K562 (cell line): ENCODE measurements around the gene RAB6C. TPM values are rescaled to one million over a fixed set of nuclear protein-coding genes. Genes with fewer than 3 reads are reported as not detected.
"Not testable (repeated sequence)": the region's sequence is repeated elsewhere in the genome, so short reads cannot be mapped to it uniquely, and the experiment has no call there.

Source experiments
- ATAC-seq: fragments of 200-7000 bp; cut with Tn5 transposase; 3 replicates; pipeline ENCODE4 v1.9.1; 2020; ENCODE audit warnings: moderate library complexity
- BruUV-seq: library from RNA; stranded (reverse); fragments of 400-500 nt; replicated peaks from 2 replicates; lab custom pipeline; 2021; lab: Mats Ljungman, UMichigan
- CTCF ChIA-PET: fragments of 300-600 bp; formaldehyde crosslinking; extraction: SDS; loops from one replicate; lab custom pipeline; 2021; ENCODE audit warnings: low intra/inter-chr PET ratio; lab: Yijun Ruan, JAX
- POLR2A ChIA-PET: fragments of 300-600, 350-650 bp; sonication (Branson Sonifier 250); formaldehyde crosslinking; extraction: SDS; loops from one replicate; lab custom pipeline; 2021; ENCODE audit warnings: antibody characterized with exemption, inconsistent platforms; lab: Yijun Ruan, JAX
- DNase-seq, 4 experiments: peaks; one replicate each; pipeline versions ENCODE4 v3.0.0 to v3.0.0-alpha.2; 2011 to 2018; ENCODE audit warnings: low spot score in 3 of 4, mixed read lengths in 3 of 4; ENCODE audit errors: extremely low read depth in 1 of 4
- FAIRE-seq: peaks from 2 replicates; lab custom pipeline; 2011; peaks lifted over from hg19 to GRCh38; lab: Jason Lieb, UNC
- H2AFZ ChIP-seq: 2 replicates; pipeline ENCODE4 v1.6.0; 2011; ENCODE audit warnings: low read depth, low read length, control low read depth, inconsistent platforms
- H3K27ac ChIP-seq: fragments of 200-600 bp; 3 replicates; pipeline ENCODE4 v1.8.0; 2011; ENCODE audit warnings: low read depth, mild to moderate bottlenecking, control low read depth, inconsistent platforms, low read length, moderate library complexity, mixed read lengths; ENCODE audit errors: extremely low read depth
- H3K27me3 ChIP-seq, 2 experiments: fragments of 300-600 bp in 1 of 2; 2 replicates in 1 of 2; 3 replicates in 1 of 2; pipeline versions ENCODE4 v1.6.0 to v1.8.0; 2011; ENCODE audit warnings: inconsistent platforms in 2 of 2, low read length in 2 of 2, mild to moderate bottlenecking in 1 of 2, mixed read lengths in 1 of 2, moderate library complexity in 1 of 2; ENCODE audit not compliant: control insufficient read depth in 2 of 2, insufficient read depth in 2 of 2
- H3K36me3 ChIP-seq: fragments of 300-600 bp; 3 replicates; pipeline ENCODE4 v1.8.0; 2011; ENCODE audit warnings: mild to moderate bottlenecking, low read length, inconsistent platforms; ENCODE audit not compliant: control insufficient read depth, insufficient read depth
- H3K4me1 ChIP-seq, 2 experiments: fragments of 200-600 bp in 1 of 2; replicated peaks in 1 of 2; 2 replicates in 1 of 2; 3 replicates in 1 of 2; pipeline versions ENCODE4 v1.5.1 to v1.8.0; 2011; ENCODE audit warnings: inconsistent platforms in 2 of 2, low read length in 2 of 2, mild to moderate bottlenecking in 1 of 2, mixed read lengths in 1 of 2, moderate library complexity in 1 of 2; ENCODE audit not compliant: control insufficient read depth in 2 of 2, insufficient read depth in 2 of 2
- H3K4me2 ChIP-seq: 2 replicates; pipeline ENCODE4 v1.6.1; 2011; ENCODE audit warnings: low read length, control low read depth, inconsistent platforms, mixed read lengths; ENCODE audit not compliant: insufficient read depth
- H3K4me3 ChIP-seq: fragments of 200-600 bp; sonication (generic), shearing (Covaris generic); 2 replicates; pipeline ENCODE4 v1.5.1; 2016; ENCODE audit warnings: control low read depth, inconsistent platforms
- H3K79me2 ChIP-seq: fragments of 200-600 bp; 3 replicates; pipeline ENCODE4 v1.8.0; 2011; ENCODE audit warnings: low read length, inconsistent platforms; ENCODE audit not compliant: control insufficient read depth, insufficient read depth
- H3K9ac ChIP-seq, 2 experiments: 2 replicates each; pipeline versions ENCODE4 v1.6.0 to v1.6.1; 2011; ENCODE audit warnings: low read depth in 2 of 2, low read length in 2 of 2, control low read depth in 1 of 2, inconsistent platforms in 1 of 2, mild to moderate bottlenecking in 1 of 2, mixed read lengths in 1 of 2; ENCODE audit not compliant: insufficient read depth in 1 of 2
- H3K9me1 ChIP-seq: one replicate; pipeline ENCODE4 v1.6.0; 2011; ENCODE audit warnings: inconsistent platforms, mild to moderate bottlenecking, low read length, moderate library complexity; ENCODE audit not compliant: control insufficient read depth, insufficient read depth
- H3K9me3 ChIP-seq: replicated peaks from 2 replicates; pipeline ENCODE4 v1.5.1; 2011; ENCODE audit warnings: low read depth, low read length, inconsistent platforms; ENCODE audit not compliant: control insufficient read depth, insufficient read depth
- H4K20me1 ChIP-seq: replicated peaks from 2 replicates; pipeline ENCODE4 v1.6.1; 2011; ENCODE audit warnings: low read length, inconsistent platforms, mixed read lengths; ENCODE audit not compliant: control insufficient read depth, insufficient read depth
- RBFOX2 ChIP-seq: fragments of 200-400 bp; formaldehyde crosslinking; IDR thresholded peaks from 2 replicates; pipeline ENCODE4 v1.6.1; 2017; ENCODE audit warnings: low read depth, mild to moderate bottlenecking, low read length, moderate library complexity
- WGBS: fragments of 100-300 bp; shearing (Covaris generic); methylation state at CpG from one replicate; pipeline ENCODE4 v1.1.6; 2016; ENCODE audit warnings: low coverage, mixed read lengths; ENCODE audit not compliant: insufficient coverage; ENCODE audit errors: missing lambda C conversion rate; 5-methylcytosine and 5-hydroxymethylcytosine counted together
- in situ Hi-C: fragments of 300-500 bp; cut with MboI; formaldehyde crosslinking; loops from 4 replicates; pipeline ENCODE4 v1.15.0; 2018; ENCODE audit warnings: inconsistent platforms, mixed read lengths
- intact Hi-C: fragments of 100-400 bp; cut with micrococcal nuclease; formaldehyde crosslinking; loops from 2 replicates; pipeline ENCODE4 v1.14.2; 2022
- polyA plus RNA-seq, 8 experiments: library from polyadenylated mRNA; depleted of rRNA in 4 of 8; stranded (reverse) in 5 of 8; unstranded in 3 of 8; fragments of >200 nt; fragmentation: Nextera tagmentation in 2 of 8; fragmentation: Illumina TruSeq in 1 of 8; extraction: Ambion mirVana in 2 of 8; extraction: Trizol in 1 of 8; gene quantifications; 2 replicates each; pipeline versions ENCODE4 v1.2.1 to v1.2.3, GENCODE V29; 2011 to 2014; ENCODE audit warnings: inconsistent platforms in 1 of 8, missing spikeins in 1 of 8
- total RNA-seq, 7 experiments: library from RNA; depleted of rRNA in 6 of 7; stranded (reverse); fragments of >200 nt in 6 of 7; fragmentation: Illumina TruSeq in 2 of 7; extraction: Trizol in 2 of 7; gene quantifications; 2 replicates each; pipeline versions ENCODE4 v1.2.1 to v1.2.3, GENCODE V29; 2011 to 2021; ENCODE audit warnings: low replicate concordance in 1 of 7

The RAB6C gene
- total and polyA plus RNA-seq, 9 of the 15 experiments (the other 6 are each of a cell fraction or from before 2014, with no cell fraction given): not detected

DNA sequence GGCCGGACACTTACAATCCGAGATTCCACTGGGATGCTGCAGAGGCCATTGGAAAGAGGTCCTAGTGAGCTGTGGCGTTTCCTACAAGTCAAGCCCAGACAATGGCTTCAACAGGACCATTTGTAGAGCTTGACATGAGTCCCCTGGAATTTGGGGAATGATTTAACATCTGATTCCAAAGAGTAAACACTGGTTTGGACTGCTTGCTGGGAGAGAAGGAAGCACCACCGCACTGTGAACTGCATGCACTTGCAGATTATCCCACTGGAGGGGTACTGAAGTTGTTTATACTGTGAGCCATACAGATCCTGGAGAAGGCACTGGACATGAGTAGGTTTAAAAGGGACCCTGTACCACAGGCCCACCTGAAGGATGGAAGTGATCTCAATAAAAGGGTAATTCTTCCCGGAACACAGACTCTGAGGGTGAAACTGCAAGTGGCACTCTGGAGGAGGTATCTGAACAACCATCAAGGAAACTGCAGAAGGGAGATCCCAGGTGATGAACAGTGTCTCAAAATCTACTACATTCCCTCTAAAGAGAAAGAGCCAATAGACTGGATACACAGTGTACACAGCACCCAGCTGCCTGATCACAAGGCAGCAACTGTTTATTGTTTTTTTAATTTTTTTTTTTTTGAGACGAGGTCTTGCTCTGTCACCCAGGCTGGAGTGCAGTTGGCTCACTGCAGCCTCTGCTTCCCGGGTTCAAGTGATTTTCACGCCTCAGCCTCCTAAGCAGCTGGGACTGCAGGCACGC, 4.3 kb upstream of the RAB6C start:
- Histone ChIP-seq H3K9me3 (no peaks in the 10 kb centered on the region), H3K4me3 (no peak overlapping the region), H3K9ac (no peak overlapping the region), H3K27ac (no peak overlapping the region), H3K4me2 (no peak overlapping the region), H3K36me3 (no peaks in the 10 kb centered on the region), H3K9me1 (no peaks in the 10 kb centered on the region), H3K27me3 (peaks cover 0 to 6% of the 10 kb centered on the region in 2 experiments; a peak in 3 of 5 replicates), H3K79me2 (no peaks in the 10 kb centered on the region), H3K4me1 (peaks cover 0 to 5% of the 10 kb centered on the region in 2 experiments; a peak in 1 of 5 replicates), H4K20me1 (no peaks in the 10 kb centered on the region), H2AFZ (no peak overlapping the region)
- no TSS peak for BruUV-seq
- POLR2A ChIA-PET: no interaction called here
- ATAC-seq (no peak), DNase-seq (no peak), FAIRE-seq (no peak)
- 0% methylated on average over 9 of the region's 9 CpGs for WGBS
- in situ Hi-C loops: no loop called here
- intact Hi-C loops: no loop called here
- CTCF ChIA-PET: no interaction called here
- no peak for TF ChIP-seq RBFOX2

GRCh38 chr2:129976969-129977368, 2.5 kb upstream of the RAB6C start:
- POLR2A ChIA-PET, H3K9ac ChIP-seq, H3K4me1 ChIP-seq, FAIRE-seq, CTCF ChIA-PET, intact Hi-C loops, in situ Hi-C loops, BruUV-seq, DNase-seq, ATAC-seq, H3K4me3 ChIP-seq, H3K79me2 ChIP-seq, H3K9me1 ChIP-seq, H3K27me3 ChIP-seq, H3K4me2 ChIP-seq, H3K9me3 ChIP-seq, H2AFZ ChIP-seq, H3K36me3 ChIP-seq, H4K20me1 ChIP-seq, H3K27ac ChIP-seq: not testable (repeated sequence)
- 0% methylated on average over 3 of the region's 3 CpGs for WGBS
